ENCODE measurements around the gene IGIP.
A peak's percentile ranks its signal among the peaks of the same experiment; 100 is the strongest.

The IGIP gene

DNA sequence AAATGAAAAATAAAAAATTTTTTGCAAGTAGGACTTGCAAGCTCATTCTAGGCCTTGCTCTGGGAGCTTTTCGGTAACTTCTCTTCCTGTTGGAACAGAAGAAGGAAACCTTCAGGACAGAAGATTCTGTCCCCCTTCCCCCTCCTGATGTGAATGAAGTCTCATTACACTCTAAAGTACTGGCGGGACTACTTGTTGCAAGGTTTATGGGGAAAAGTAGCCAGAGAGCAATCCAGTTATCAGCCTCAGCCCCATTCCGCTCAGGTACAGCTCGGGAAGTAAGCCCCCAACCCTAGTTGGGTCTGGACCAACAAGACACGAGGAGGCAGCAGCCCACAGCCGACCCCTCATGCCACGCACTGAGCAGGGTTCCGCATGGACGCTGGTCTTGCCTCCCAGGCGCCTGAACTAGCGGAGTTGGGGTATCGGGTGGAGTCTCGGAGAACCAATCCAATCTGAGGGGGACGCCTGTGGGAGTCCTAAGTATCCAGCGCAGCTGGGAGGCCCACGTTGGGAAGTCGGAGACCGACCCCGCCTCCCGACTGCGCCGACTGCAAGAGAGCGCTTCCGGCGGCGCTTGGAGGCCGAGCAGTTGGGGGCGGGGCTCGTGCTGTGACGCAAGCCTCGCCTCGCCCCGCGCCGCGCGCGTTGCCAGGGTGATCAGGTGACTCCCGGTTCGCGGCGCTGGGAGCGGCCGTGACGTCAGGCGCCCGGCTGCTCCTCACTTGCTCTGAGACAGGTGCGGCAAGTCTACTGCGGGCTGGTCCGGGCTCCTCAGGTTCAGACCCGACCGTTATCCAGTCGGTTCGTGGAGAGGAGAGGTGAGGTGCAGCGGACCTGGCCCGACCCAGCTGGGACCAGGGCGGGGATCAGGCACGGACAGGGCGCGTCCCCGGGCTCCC lies 49.0 kb downstream of the IGIP start, which contains the start of gene CYSTM1:
CYSTM1 (plus strand) TSS at position 724 of the 902 bp plus-strand sequence. CDS start 19,278 bp downstream, outside the sequence.
- peak; percentile 89 for DNase-seq (ENCODE audit: insufficient read length)
- peak; percentile 72 for TF ChIP-seq POLR2AphosphoS5 (IDR thresholded peaks at IDR 0.05; ENCODE audit: low read depth, low read length)
- TF ChIP-seq POLR2A (IDR thresholded peaks at IDR 0.05; ENCODE audit: low read depth, low read length), result peak; percentile 83
- TF ChIP-seq TAF1 (IDR thresholded peaks at IDR 0.05; ENCODE audit: borderline replicate concordance, low read depth, low read length), result peak; percentile 65; the same call in 1 of the 2 replicates
- FAIRE-seq, result peak; percentile 93

DNA sequence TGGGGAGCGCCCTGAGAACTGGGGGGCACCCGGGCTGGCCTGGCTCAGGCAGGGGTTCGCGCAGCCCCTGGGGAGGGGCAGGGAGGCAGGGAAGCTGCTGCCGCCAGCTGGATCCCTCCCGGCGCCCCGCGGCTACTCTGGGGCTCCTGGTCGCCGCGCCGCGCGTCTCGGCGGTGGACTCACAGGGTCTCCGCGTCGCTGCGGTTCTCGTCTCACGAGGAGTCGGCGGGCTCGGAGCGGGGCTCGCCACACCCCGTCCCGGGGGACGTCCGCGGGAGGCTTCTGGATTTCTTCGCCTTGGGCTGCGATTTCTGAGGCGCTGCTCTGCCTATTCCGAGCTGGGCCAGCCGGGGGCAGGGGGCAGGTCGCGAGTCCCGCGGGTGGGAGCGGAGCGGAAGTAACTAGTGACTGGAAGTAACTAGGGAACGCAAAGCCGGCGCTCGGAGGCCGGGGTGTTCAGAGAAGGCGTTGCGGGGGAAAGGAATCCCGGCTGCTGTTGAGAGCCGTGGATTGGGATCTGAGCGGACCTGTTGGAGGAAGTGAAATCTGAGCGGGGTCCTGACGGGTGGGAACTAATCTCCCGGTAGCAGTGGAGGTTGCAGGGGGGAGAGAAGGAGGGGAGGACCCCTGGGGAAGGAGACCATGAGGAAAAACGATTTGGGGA lies 49.8 kb downstream of the IGIP start:
- TF ChIP-seq POLR2AphosphoS5 (IDR thresholded peaks at IDR 0.05; ENCODE audit: low read depth, low read length) (no peak), POLR2A (IDR thresholded peaks at IDR 0.05; ENCODE audit: low read depth, low read length) (0 out of 2 replicates have a peak, but pooled peaks have one; percentile 5), TAF1 (IDR thresholded peaks at IDR 0.05; ENCODE audit: borderline replicate concordance, low read depth, low read length) (peak; percentile 16; the same call in 1 of the 2 replicates)
- DNase-seq (ENCODE audit: insufficient read length) (peak; percentile 64), FAIRE-seq (peak; percentile 57)

DNA sequence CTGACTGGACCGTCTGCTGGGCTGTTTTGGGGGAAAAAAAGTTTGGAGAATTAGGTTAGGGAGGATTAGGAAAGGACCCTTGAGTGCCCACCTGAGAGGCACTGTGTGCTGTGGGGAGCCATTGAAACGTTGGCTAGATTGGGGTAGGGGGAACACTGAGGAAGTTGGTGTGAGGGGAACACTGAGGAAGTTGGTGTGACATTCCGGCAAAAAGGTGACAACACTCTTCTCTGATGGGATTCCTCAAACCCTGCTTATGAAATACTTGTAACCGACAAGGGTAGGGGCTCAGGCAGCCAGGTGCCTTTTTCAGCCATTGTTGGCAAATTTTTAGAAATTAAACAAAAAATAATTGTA lies 50.3 kb downstream of the IGIP start:
- no peak for TF ChIP-seq POLR2A (IDR thresholded peaks at IDR 0.05; ENCODE audit: low read depth, low read length)
- no peak for TF ChIP-seq POLR2AphosphoS5 (IDR thresholded peaks at IDR 0.05; ENCODE audit: low read depth, low read length)
- TF ChIP-seq TAF1 (IDR thresholded peaks at IDR 0.05; ENCODE audit: borderline replicate concordance, low read depth, low read length), result no peak
- FAIRE-seq, result no peak
- DNase-seq (ENCODE audit: insufficient read length), result no peak

DNA sequence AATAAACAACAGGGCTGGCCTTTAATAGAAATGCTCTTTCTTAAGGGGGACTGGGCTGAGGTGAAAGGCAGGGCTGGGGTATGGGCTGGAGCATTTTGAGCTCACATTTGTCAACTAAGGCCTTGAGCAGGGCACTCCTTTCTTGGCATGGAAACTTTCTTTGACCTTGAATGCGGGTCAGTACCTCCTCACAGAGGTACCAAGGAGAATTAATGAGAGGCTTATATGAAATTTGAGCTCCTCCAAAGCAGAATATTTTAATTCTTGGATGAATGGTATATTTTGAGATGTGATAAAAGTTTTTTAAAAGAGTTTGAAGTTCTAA lies 52.3 kb downstream of the IGIP start:
- FAIRE-seq (no peak), DNase-seq (ENCODE audit: insufficient read length) (no peak)
- TF ChIP-seq POLR2A (IDR thresholded peaks at IDR 0.05; ENCODE audit: low read depth, low read length) (no peak), POLR2AphosphoS5 (IDR thresholded peaks at IDR 0.05; ENCODE audit: low read depth, low read length) (no peak), TAF1 (IDR thresholded peaks at IDR 0.05; ENCODE audit: borderline replicate concordance, low read depth, low read length) (no peak)

DNA sequence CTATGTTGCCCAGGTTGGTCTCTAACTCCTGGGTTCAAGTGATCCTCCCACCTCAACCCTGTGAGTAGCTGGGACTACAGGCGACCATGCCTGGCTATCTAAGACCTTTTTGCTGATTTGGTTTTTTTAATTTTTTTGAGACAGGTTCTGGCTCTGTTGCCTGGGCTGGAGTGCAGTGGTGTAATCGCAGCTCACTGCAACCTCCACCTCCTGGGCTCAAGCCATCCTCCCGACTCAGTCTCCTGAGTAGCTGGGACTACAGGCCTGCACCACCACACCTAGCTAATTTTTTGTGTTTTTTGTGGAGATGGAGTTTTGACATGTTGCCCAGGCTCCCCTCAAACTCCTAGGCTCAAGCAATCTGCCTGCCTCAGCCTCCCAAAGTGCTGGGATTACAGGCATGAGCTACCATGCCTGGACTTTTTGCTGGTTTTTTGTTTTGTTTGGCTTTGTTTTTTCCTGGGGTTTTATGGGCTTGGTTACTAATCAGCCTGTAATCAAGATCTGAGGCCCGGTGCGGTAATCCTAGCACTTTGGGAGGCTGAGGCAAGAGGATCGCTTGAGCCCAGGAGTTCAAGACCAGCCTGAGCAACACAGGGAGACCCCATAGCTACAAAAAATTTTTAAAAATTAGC lies 52.9 kb downstream of the IGIP start:
- FAIRE-seq, result no peak
- DNase-seq (ENCODE audit: insufficient read length), result no peak
- no peak for TF ChIP-seq TAF1 (IDR thresholded peaks at IDR 0.05; ENCODE audit: borderline replicate concordance, low read depth, low read length)
- TF ChIP-seq POLR2AphosphoS5 (IDR thresholded peaks at IDR 0.05; ENCODE audit: low read depth, low read length), result no peak
- TF ChIP-seq POLR2A (IDR thresholded peaks at IDR 0.05; ENCODE audit: low read depth, low read length), result no peak

All from GM12892 (cell line).